AG04449 (cell line): Measurements from ENCODE around the gene PPP2R2B.

Source experiments
- CTCF ChIA-PET: fragments of 350-600 bp; formaldehyde crosslinking; extraction: SDS; loops from one replicate; lab custom pipeline; 2021; ENCODE audit warnings: antibody characterized with exemption; lab: Yijun Ruan, JAX
- POLR2A ChIA-PET: fragments of 400-600, 350-600 bp; formaldehyde crosslinking; extraction: SDS; loops from one replicate; lab custom pipeline; 2020; ENCODE audit warnings: antibody characterized with exemption, inconsistent platforms; lab: Yijun Ruan, JAX
- DNase-seq: peaks from one replicate; pipeline ENCODE4 v3.0.0-alpha.2; 2010; ENCODE audit warnings: low read depth, low spot score
- H3K4me3 ChIP-seq: 2 replicates; pipeline ENCODE4 v1.5.1; 2011; ENCODE audit warnings: low read depth, mild to moderate bottlenecking, control low read depth, low read length
- CTCF ChIP-seq: IDR thresholded peaks from one replicate; pipeline ENCODE4 v1.5.1; 2011; ENCODE audit warnings: mild to moderate bottlenecking, moderate library complexity, low read length, control low read depth, inconsistent platforms; ENCODE audit not compliant: insufficient read depth; ENCODE audit errors: missing control alignments

Gene PPP2R2B

GRCh38 chr5:146656703-146657102 is 221.9 kb downstream of the PPP2R2B start:
- ChIA-PET POLR2A (no interaction called here), CTCF (no interaction called here)
- TF ChIP-seq CTCF, result no peak
- no peak for DNase-seq
- H3K4me3 ChIP-seq, result no peak overlapping the region

DNA sequence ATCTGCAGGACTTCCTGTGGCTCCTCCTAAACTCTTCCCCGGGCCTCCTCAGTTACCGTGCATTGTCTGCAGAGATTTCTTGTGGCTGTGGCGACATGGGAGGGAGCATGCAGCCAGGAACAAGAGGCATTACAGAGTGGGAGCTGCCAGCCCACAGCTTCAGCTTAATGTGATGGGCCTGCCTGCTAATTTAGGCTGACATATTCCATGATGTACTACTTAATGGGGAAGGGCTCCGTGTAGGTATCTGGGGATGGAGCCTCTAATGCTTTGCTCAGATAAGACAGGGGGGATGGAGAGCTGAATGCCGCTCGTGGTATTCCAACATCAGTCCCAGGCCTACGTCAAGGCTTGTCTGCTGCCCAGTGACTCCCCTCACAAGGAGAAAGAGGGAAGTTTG is 225.0 kb downstream of the PPP2R2B start:
- POLR2A ChIA-PET, result no interaction called here
- no peak overlapping the region for H3K4me3 ChIP-seq
- DNase-seq, result no peak
- CTCF ChIA-PET, result no interaction called here
- no peak for TF ChIP-seq CTCF

GRCh38 chr5:146652547-146652946 is 226.0 kb downstream of the PPP2R2B start:
- POLR2A ChIA-PET, result no interaction called here
- TF ChIP-seq CTCF, result no peak
- H3K4me3 ChIP-seq, result no peak overlapping the region
- CTCF ChIA-PET, result no interaction called here
- DNase-seq, result no peak

- H3K4me3 ChIP-seq, result no peak overlapping the region
- ChIA-PET CTCF (no interaction called here), POLR2A (no interaction called here)
- DNase-seq, result peak; percentile 2
- no peak for TF ChIP-seq CTCF
Observed at GRCh38 chr5:146647656-146648199, 230.8 kb downstream of the PPP2R2B start.

DNA sequence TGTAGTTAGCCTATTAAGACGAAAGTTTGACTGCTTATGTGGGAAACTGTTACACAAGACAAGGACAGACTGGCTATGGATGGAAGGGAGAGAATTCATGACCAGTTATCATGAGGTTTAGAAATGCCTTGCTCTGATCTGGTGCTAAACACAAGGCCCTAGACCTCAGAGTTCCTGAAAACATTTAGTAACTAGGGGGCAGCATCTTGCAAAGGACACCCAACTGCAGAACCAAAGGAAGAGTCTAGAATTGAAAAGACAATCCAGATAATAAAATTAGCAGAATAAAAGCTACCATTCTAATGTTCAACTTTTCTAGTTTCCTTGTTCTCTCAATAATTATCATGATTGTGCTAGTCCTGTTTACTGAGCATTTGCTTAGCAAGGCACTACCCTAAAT is 232.1 kb downstream of the PPP2R2B start:
- ChIA-PET POLR2A (no interaction called here), CTCF (interaction anchor here (0.7 kb wide), 1 partner anchor 542 kb away, joined by 4 read pairs; no protein-coding TSS in a partner anchor)
- H3K4me3 ChIP-seq, result no peak overlapping the region
- TF ChIP-seq CTCF, result no peak
- DNase-seq, result no peak

- CTCF ChIA-PET, result no interaction called here
- POLR2A ChIA-PET, result no interaction called here
- TF ChIP-seq CTCF, result no peak
- no peak for DNase-seq
- no peak overlapping the region for H3K4me3 ChIP-seq
Observed at GRCh38 chr5:146645342-146645741, 233.2 kb downstream of the PPP2R2B start.
